Mesenchymal stem cell (in vitro differentiated cells and primary cell): ENCODE measurements around the gene ARPC4.

Experiments
- DNase-seq: peaks from one replicate; pipeline ENCODE4 v3.0.0-alpha.2; 2013
- H2AFZ ChIP-seq: one replicate; pipeline ENCODE4 v1.6.1; 2013; ENCODE audit warnings: low read depth, mild to moderate bottlenecking, control low read depth, inconsistent platforms, low read length, moderate library complexity
- H2AK5ac ChIP-seq: 2 replicates; pipeline ENCODE4 v1.6.1; 2013; ENCODE audit warnings: low read length, moderate library complexity, mild to moderate bottlenecking, inconsistent platforms; ENCODE audit not compliant: severe bottlenecking
- H2BK120ac ChIP-seq: one replicate; pipeline ENCODE4 v1.6.1; 2013; ENCODE audit warnings: low read depth, mild to moderate bottlenecking, inconsistent platforms, low read length, moderate library complexity
- H2BK12ac ChIP-seq, 2 experiments: one replicate each; pipeline ENCODE4 v1.6.1; 2013; ENCODE audit warnings: inconsistent platforms in 2 of 2, low read length in 2 of 2, mild to moderate bottlenecking in 2 of 2, moderate library complexity in 2 of 2, control low read depth in 1 of 2
- H2BK15ac ChIP-seq: one replicate; pipeline ENCODE4 v1.6.1; 2013; ENCODE audit warnings: mild to moderate bottlenecking, low read depth, inconsistent platforms; ENCODE audit not compliant: poor library complexity, severe bottlenecking
- H2BK5ac ChIP-seq: 2 replicates; pipeline ENCODE4 v1.6.1; 2013; ENCODE audit warnings: low read depth, mild to moderate bottlenecking, low read length, control low read depth, inconsistent platforms; ENCODE audit not compliant: poor library complexity, severe bottlenecking
- H3K14ac ChIP-seq, 2 experiments: one replicate each; pipeline ENCODE4 v1.6.1; 2013; ENCODE audit warnings: inconsistent platforms in 2 of 2, low read length in 2 of 2, control low read depth in 1 of 2, mild to moderate bottlenecking in 1 of 2, moderate library complexity in 1 of 2
- H3K18ac ChIP-seq, 2 experiments: one replicate each; pipeline ENCODE4 v1.6.1; 2013; ENCODE audit warnings: inconsistent platforms in 2 of 2, low read length in 2 of 2, control low read depth in 1 of 2, low read depth in 1 of 2, mild to moderate bottlenecking in 1 of 2
- H3K23ac ChIP-seq, 2 experiments: one replicate each; pipeline ENCODE4 v1.6.1; 2013; ENCODE audit warnings: inconsistent platforms in 2 of 2, low read length in 2 of 2, mild to moderate bottlenecking in 2 of 2, moderate library complexity in 2 of 2, control low read depth in 1 of 2
- H3K27ac ChIP-seq: 2 replicates; pipeline ENCODE4 v1.5.1; 2013; ENCODE audit warnings: mild to moderate bottlenecking, moderate library complexity, low read length, control low read depth, inconsistent platforms; ENCODE audit not compliant: poor library complexity, severe bottlenecking
- H3K27me3 ChIP-seq, 2 experiments: 2 replicates each; pipeline versions ENCODE4 v1.6.1 to v1.7.0; 2013; ENCODE audit warnings: low read length in 2 of 2, mild to moderate bottlenecking in 2 of 2, moderate library complexity in 2 of 2, control low read depth in 1 of 2, inconsistent platforms in 1 of 2; ENCODE audit not compliant: control insufficient read depth in 1 of 2, insufficient read depth in 1 of 2
- H3K36me3 ChIP-seq, 2 experiments: 2 replicates each; pipeline versions ENCODE4 v1.6.1 to v1.7.0; 2013; ENCODE audit warnings: low read length in 2 of 2, control low read depth in 1 of 2, inconsistent platforms in 1 of 2, low read depth in 1 of 2, mild to moderate bottlenecking in 1 of 2; ENCODE audit not compliant: insufficient read depth in 2 of 2, control insufficient read depth in 1 of 2
- H3K4ac ChIP-seq, 2 experiments: one replicate each; pipeline ENCODE4 v1.6.1; 2013; ENCODE audit warnings: inconsistent platforms in 2 of 2, low read length in 2 of 2, mild to moderate bottlenecking in 2 of 2, moderate library complexity in 2 of 2, control low read depth in 1 of 2, low read depth in 1 of 2
- H3K4me1 ChIP-seq: 2 replicates; pipeline ENCODE4 v1.6.1; 2013; ENCODE audit warnings: low read depth, low read length, control low read depth; ENCODE audit not compliant: control insufficient read depth, insufficient read depth
- H3K4me2 ChIP-seq: 2 replicates; pipeline ENCODE4 v1.6.1; 2013; ENCODE audit warnings: low read length, mild to moderate bottlenecking, inconsistent platforms; ENCODE audit not compliant: poor library complexity, severe bottlenecking
- H3K4me3 ChIP-seq, 2 experiments: 2 replicates each; pipeline versions ENCODE4 v1.5.1 to v1.7.0; 2013; ENCODE audit warnings: low read length in 2 of 2, mild to moderate bottlenecking in 2 of 2, control low read depth in 1 of 2, low read depth in 1 of 2; ENCODE audit not compliant: insufficient read depth in 1 of 2
- H3K79me1 ChIP-seq: replicated peaks from 2 replicates; pipeline ENCODE4 v1.6.1; 2013; ENCODE audit warnings: mild to moderate bottlenecking, control low read depth, low read length, inconsistent platforms; ENCODE audit not compliant: poor library complexity, severe bottlenecking
- H3K9ac ChIP-seq: 2 replicates; pipeline ENCODE4 v1.7.0; 2013; ENCODE audit warnings: mild to moderate bottlenecking, low read length, moderate library complexity
- H3K9me3 ChIP-seq: 2 replicates; pipeline ENCODE4 v1.7.0; 2013; ENCODE audit warnings: mild to moderate bottlenecking, low read length; ENCODE audit not compliant: control insufficient read depth
- H4K8ac ChIP-seq: one replicate; pipeline ENCODE4 v1.6.1; 2013; ENCODE audit warnings: inconsistent platforms, mild to moderate bottlenecking, low read length, moderate library complexity
- H4K91ac ChIP-seq: one replicate; pipeline ENCODE4 v1.6.1; 2013; ENCODE audit warnings: mild to moderate bottlenecking, low read length, inconsistent platforms
- WGBS: methylation state at CpG from one replicate; pipeline ENCODE4 v1.1.7; 2013; ENCODE audit warnings: mixed read lengths; 5-methylcytosine and 5-hydroxymethylcytosine counted together

The ARPC4 gene

DNA sequence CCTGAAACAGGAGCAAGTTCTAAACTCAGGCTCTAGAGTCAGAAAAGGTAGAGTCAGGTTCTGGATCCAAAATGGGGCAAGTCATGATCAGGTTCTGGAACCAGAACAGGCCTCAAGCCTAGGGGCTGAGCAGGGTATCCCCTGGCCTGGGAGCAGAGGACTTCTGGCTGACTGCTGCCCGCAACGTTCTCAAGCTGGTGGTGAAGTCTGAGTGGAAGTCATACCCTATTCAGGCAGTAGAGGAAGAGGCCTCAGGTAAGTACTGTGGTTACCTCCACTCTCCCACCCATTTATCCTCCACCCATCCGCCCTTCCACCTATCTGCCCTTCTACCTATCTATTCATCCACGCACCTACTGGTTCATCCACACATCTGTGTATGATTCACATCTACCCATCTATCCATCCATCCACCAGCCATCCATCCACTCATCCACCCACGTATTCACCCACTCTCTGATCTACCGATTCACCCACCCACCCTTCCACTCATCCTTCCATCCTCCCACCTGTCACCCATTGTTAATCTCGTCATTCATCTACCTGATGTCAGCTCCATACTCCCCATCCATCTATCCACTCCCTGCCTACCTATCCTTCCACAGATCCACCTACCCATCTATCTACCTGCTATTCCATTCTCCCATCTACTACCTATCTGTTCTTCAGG lies 25.9 kb downstream of the ARPC4 start:
- Histone ChIP-seq H2BK12ac (no peak overlapping the region), H3K4me1 (peaks cover 8% of the 10 kb centered on the region), H2BK15ac (no peak overlapping the region), H3K79me1 (peaks cover 2% of the 10 kb centered on the region), H3K14ac (no peak overlapping the region), H3K4me2 (no peak overlapping the region), H3K4ac (no peak overlapping the region), H3K9ac (no peak overlapping the region), H3K4me3 (no peak overlapping the region), H3K36me3 (peaks cover 29 to 51% of the 10 kb centered on the region in 2 experiments), H4K91ac (peak overlapping the region; percentile 48), H2AK5ac (no peak overlapping the region), H3K27me3 (no peaks in the 10 kb centered on the region), H2BK5ac (no peak overlapping the region), H4K8ac (no peak overlapping the region), H3K9me3 (no peaks in the 10 kb centered on the region), H3K27ac (no peak overlapping the region), H3K18ac (no peak overlapping the region), H2AFZ (no peak overlapping the region), H2BK120ac (no peak overlapping the region), H3K23ac (no peak overlapping the region)
- 90% methylated on average over 6 of the region's 7 CpGs for WGBS
- DNase-seq, result no peak

DNA sequence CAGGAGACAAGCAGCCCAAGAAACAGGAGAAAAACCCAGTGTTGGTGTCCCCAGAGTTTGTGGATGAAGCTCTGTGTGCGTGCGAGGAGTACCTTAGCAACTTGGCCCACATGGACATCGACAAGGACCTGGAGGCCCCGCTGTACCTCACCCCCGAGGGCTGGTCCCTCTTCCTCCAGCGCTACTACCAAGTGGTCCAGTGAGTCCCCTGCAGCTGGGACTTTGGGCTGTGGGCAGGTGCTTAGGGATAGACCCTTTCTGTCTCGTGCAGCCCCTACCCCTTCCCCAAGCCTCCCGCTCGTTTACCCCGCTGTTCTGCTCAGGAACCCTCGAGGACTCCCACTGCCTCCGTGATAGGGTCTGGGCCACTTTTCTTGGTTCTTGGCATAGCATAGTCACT lies 27.7 kb downstream of the ARPC4 start:
- Histone ChIP-seq H3K14ac (no peak overlapping the region), H3K4me2 (no peak overlapping the region), H2BK12ac (no peak overlapping the region), H4K8ac (no peak overlapping the region), H3K79me1 (peaks cover 2% of the 10 kb centered on the region), H3K4me3 (no peak overlapping the region), H2BK5ac (no peak overlapping the region), H3K36me3 (peaks cover 25 to 45% of the 10 kb centered on the region in 2 experiments), H3K18ac (no peak overlapping the region), H3K9me3 (no peaks in the 10 kb centered on the region), H2BK15ac (no peak overlapping the region), H2AFZ (no peak overlapping the region), H2AK5ac (no peak overlapping the region), H2BK120ac (no peak overlapping the region), H3K4me1 (peaks cover 4% of the 10 kb centered on the region), H3K9ac (no peak overlapping the region), H3K23ac (no peak overlapping the region), H4K91ac (no peak overlapping the region), H3K4ac (no peak overlapping the region), H3K27me3 (no peaks in the 10 kb centered on the region), H3K27ac (no peak overlapping the region)
- 94% methylated on average over 12 of the region's 12 CpGs for WGBS
- no peak for DNase-seq

DNA sequence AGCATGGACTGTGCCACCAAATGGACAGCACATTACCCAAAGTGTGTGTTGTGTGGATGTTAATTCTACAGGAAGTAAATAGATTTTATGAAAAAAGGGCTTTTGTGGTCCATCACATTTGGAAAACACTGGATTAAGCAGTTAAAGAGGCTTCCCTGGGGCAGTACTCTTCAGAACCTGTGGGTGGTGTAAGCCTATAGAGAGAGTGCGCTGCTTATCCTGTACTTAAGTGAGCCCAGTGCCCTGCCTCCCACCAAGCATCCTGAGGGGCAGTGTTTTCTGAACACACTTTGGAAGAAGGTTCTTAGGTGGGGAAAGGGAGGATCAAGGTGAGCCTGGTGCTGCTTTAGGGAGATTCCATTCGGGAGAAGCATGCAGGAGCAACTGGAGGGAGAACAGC lies 28.1 kb downstream of the ARPC4 start:
- Histone ChIP-seq H2AFZ (no peak overlapping the region), H3K23ac (no peak overlapping the region), H2AK5ac (no peak overlapping the region), H2BK5ac (no peak overlapping the region), H3K9me3 (no peaks in the 10 kb centered on the region), H3K4ac (no peak overlapping the region), H3K4me2 (no peak overlapping the region), H3K4me3 (no peak overlapping the region), H3K18ac (no peak overlapping the region), H3K4me1 (peaks cover under 1% of the 10 kb centered on the region), H3K27ac (no peak overlapping the region), H3K14ac (no peak overlapping the region), H3K27me3 (no peaks in the 10 kb centered on the region), H3K9ac (no peak overlapping the region), H4K91ac (no peak overlapping the region), H3K79me1 (peaks cover under 1% of the 10 kb centered on the region), H2BK120ac (no peak overlapping the region), H2BK15ac (no peak overlapping the region), H3K36me3 (peaks cover 25 to 45% of the 10 kb centered on the region in 2 experiments), H2BK12ac (no peak overlapping the region), H4K8ac (no peak overlapping the region)
- 60% methylated on average over 2 of the region's 2 CpGs for WGBS
- peak; percentile 49 for DNase-seq

DNA sequence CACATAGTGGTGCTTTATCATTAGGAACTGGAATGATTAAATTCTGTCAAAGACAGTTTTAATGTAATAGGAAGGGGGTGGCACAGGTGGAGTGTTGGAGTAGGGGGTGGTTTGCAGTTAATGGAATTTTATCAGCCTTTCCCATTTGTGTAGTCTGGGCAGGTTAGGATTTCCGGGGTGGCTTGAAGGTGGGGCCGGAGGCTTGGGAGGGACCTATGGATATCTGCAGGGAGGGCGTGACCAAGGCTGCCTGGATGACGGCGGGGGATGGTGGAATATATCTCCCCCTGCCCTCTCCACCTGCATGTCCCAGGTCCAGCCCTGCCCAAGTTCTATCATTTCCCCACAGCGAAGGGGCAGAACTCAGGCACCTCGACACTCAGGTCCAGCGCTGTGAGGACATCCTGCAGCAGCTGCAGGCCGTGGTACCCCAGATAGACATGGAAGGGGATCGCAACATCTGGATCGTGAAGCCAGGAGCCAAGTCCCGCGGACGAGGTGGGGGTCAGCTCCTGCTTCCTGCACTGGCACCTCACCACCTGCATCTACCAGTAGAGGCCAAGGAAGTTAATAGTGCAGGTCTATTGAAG lies 32.7 kb downstream of the ARPC4 start:
- Histone ChIP-seq H4K91ac (no peak overlapping the region), H3K79me1 (no peaks in the 10 kb centered on the region), H3K4me2 (no peak overlapping the region), H2AFZ (no peak overlapping the region), H3K27ac (no peak overlapping the region), H2BK12ac (no peak overlapping the region), H3K9me3 (no peaks in the 10 kb centered on the region), H3K23ac (peak overlapping the region in 1 of 2 experiments; percentile 48), H3K9ac (no peak overlapping the region), H3K27me3 (no peaks in the 10 kb centered on the region), H3K14ac (peak overlapping the region in 1 of 2 experiments; percentile 23), H2BK5ac (no peak overlapping the region), H4K8ac (no peak overlapping the region), H2AK5ac (no peak overlapping the region), H3K4me1 (no peaks in the 10 kb centered on the region), H2BK120ac (no peak overlapping the region), H3K18ac (no peak overlapping the region), H3K36me3 (peaks cover 24 to 55% of the 10 kb centered on the region in 2 experiments), H3K4me3 (no peak overlapping the region), H3K4ac (no peak overlapping the region), H2BK15ac (no peak overlapping the region)
- DNase-seq, result no peak
- WGBS, result 84% methylated on average over 13 of the region's 14 CpGs
